ENCODE results near the gene KRT74. TPM values are rescaled to one million over a fixed set of nuclear protein-coding genes. Genes with fewer than 3 reads are reported as not detected.

Gene KRT74
- total and polyA plus RNA-seq, 2 donors from 2014 or later = not detected

- intact Hi-C loops (cut with DNase I) = loop anchor here (5.0 kb wide), 1 partner anchor 295 kb away; no protein-coding TSS in a partner anchor
- no peaks in the 10 kb centered on the region for H3K9me3 ChIP-seq (ENCODE audit: control insufficient read depth in 2 of 3, insufficient read depth in 1 of 3, low read length in 3 of 3)
- FAIRE-seq (no peak), DNase-seq (peak in 1 of 5 donors; percentile 12)
- no peaks in the 10 kb centered on the region for H3K27me3 ChIP-seq (ENCODE audit: control insufficient read depth, insufficient read depth, low read length)
- H3K36me3 ChIP-seq (ENCODE audit: control insufficient read depth in 2 of 3, insufficient read depth in 3 of 3, low read length in 3 of 3) = no peaks in the 10 kb centered on the region
- no peaks in the 10 kb centered on the region for H3K4me1 ChIP-seq (ENCODE audit: control insufficient read depth in 2 of 3, insufficient read depth in 2 of 3, low read depth in 1 of 3, low read length in 3 of 3)
- H3K4me3 ChIP-seq (ENCODE audit: low read length in 3 of 3) = no peak overlapping the region
- no peak overlapping the region for H3K27ac ChIP-seq (ENCODE audit: low read depth in 2 of 2, low read length in 2 of 2)
- H3K9ac ChIP-seq (ENCODE audit: low read length in 3 of 3) = no peak overlapping the region
- TF ChIP-seq, protein P1, sequence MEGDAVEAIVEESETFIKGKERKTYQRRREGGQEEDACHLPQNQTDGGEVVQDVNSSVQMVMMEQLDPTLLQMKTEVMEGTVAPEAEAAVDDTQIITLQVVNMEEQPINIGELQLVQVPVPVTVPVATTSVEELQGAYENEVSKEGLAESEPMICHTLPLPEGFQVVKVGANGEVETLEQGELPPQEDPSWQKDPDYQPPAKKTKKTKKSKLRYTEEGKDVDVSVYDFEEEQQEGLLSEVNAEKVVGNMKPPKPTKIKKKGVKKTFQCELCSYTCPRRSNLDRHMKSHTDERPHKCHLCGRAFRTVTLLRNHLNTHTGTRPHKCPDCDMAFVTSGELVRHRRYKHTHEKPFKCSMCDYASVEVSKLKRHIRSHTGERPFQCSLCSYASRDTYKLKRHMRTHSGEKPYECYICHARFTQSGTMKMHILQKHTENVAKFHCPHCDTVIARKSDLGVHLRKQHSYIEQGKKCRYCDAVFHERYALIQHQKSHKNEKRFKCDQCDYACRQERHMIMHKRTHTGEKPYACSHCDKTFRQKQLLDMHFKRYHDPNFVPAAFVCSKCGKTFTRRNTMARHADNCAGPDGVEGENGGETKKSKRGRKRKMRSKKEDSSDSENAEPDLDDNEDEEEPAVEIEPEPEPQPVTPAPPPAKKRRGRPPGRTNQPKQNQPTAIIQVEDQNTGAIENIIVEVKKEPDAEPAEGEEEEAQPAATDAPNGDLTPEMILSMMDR (IDR thresholded peaks at IDR 0.05; ENCODE audit: borderline replicate concordance, extremely low read depth, insufficient read depth) = no peak
These were observed 8.8 kb upstream of the KRT74 start for GRCh38 chr12:52582486-52582885.

GRCh38 chr12:52581481-52581880, 7.8 kb upstream of the KRT74 start:
- no peak for FAIRE-seq
- Histone ChIP-seq H3K36me3 (ENCODE audit: control insufficient read depth in 2 of 3, insufficient read depth in 3 of 3, low read length in 3 of 3) (no peaks in the 10 kb centered on the region), H3K9ac (ENCODE audit: low read length in 3 of 3) (no peak overlapping the region), H3K27ac (ENCODE audit: low read depth in 2 of 2, low read length in 2 of 2) (no peak overlapping the region), H3K4me1 (ENCODE audit: control insufficient read depth in 2 of 3, insufficient read depth in 2 of 3, low read depth in 1 of 3, low read length in 3 of 3) (no peaks in the 10 kb centered on the region), H3K27me3 (ENCODE audit: control insufficient read depth, insufficient read depth, low read length) (no peaks in the 10 kb centered on the region), H3K9me3 (ENCODE audit: control insufficient read depth in 2 of 3, insufficient read depth in 1 of 3, low read length in 3 of 3) (no peaks in the 10 kb centered on the region), H3K4me3 (ENCODE audit: low read length in 3 of 3) (no peak overlapping the region)
- TF ChIP-seq, protein P1 (IDR thresholded peaks at IDR 0.05; ENCODE audit: borderline replicate concordance, extremely low read depth, insufficient read depth) = no peak
- DNase-seq = peak in 1 of 5 donors; percentile 78
- intact Hi-C loops (cut with DNase I) = loop anchor here (5.0 kb wide), 1 partner anchor 296 kb away; no protein-coding TSS in a partner anchor

DNA sequence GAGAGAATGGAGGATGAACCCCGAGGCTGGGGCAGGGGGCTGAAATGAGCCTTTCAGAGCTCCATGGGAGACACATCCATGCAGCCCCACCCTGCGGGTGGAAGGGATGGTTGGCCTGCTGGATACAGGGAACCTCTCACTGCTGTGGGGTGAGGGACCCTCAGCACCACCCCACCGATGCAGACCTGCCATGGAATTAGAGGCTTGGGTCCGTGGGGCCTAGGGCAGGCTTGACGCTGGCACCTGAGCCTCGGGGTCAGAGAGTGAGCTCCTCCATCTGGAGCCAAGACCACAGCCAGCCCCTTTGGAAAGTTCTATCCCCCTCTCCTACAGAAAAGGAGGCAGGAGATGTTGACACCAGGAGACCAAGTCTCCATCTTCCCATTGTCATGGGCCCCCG, 7.4 kb upstream of the KRT74 start:
- TF ChIP-seq, protein P1 (IDR thresholded peaks at IDR 0.05; ENCODE audit: borderline replicate concordance, extremely low read depth, insufficient read depth) = no peak
- FAIRE-seq (no peak), DNase-seq (no peak)
- no peaks in the 10 kb centered on the region for H3K9me3 ChIP-seq (ENCODE audit: control insufficient read depth in 2 of 3, insufficient read depth in 1 of 3, low read length in 3 of 3)
- H3K36me3 ChIP-seq (ENCODE audit: control insufficient read depth in 2 of 3, insufficient read depth in 3 of 3, low read length in 3 of 3) = no peaks in the 10 kb centered on the region
- intact Hi-C loops (cut with DNase I) = loop anchor here (5.0 kb wide), 1 partner anchor 296 kb away; no protein-coding TSS in a partner anchor
- H3K4me3 ChIP-seq (ENCODE audit: low read length in 3 of 3) = no peak overlapping the region
- H3K9ac ChIP-seq (ENCODE audit: low read length in 3 of 3) = no peak overlapping the region
- H3K27me3 ChIP-seq (ENCODE audit: control insufficient read depth, insufficient read depth, low read length) = no peaks in the 10 kb centered on the region
- no peaks in the 10 kb centered on the region for H3K4me1 ChIP-seq (ENCODE audit: control insufficient read depth in 2 of 3, insufficient read depth in 2 of 3, low read depth in 1 of 3, low read length in 3 of 3)
- H3K27ac ChIP-seq (ENCODE audit: low read depth in 2 of 2, low read length in 2 of 2) = no peak overlapping the region

- TF ChIP-seq, protein P1 (IDR thresholded peaks at IDR 0.05; ENCODE audit: borderline replicate concordance, extremely low read depth, insufficient read depth) = no peak
- Histone ChIP-seq H3K36me3 (ENCODE audit: control insufficient read depth in 2 of 3, insufficient read depth in 3 of 3, low read length in 3 of 3) (no peaks in the 10 kb centered on the region), H3K9me3 (ENCODE audit: control insufficient read depth in 2 of 3, insufficient read depth in 1 of 3, low read length in 3 of 3) (no peaks in the 10 kb centered on the region), H3K4me1 (ENCODE audit: control insufficient read depth in 2 of 3, insufficient read depth in 2 of 3, low read depth in 1 of 3, low read length in 3 of 3) (no peaks in the 10 kb centered on the region), H3K4me3 (ENCODE audit: low read length in 3 of 3) (no peak overlapping the region), H3K27me3 (ENCODE audit: control insufficient read depth, insufficient read depth, low read length) (no peaks in the 10 kb centered on the region), H3K9ac (ENCODE audit: low read length in 3 of 3) (no peak overlapping the region), H3K27ac (ENCODE audit: low read depth in 2 of 2, low read length in 2 of 2) (no peak overlapping the region)
- FAIRE-seq (no peak), DNase-seq (peak in 1 of 5 donors; percentile 2)
- intact Hi-C loops (cut with DNase I) = loop anchor here (5.0 kb wide), 1 partner anchor 297 kb away; no protein-coding TSS in a partner anchor
These were observed 6.9 kb upstream of the KRT74 start for GRCh38 chr12:52580496-52580895.
